GM10847 (cell line): Measurements from ENCODE around the gene ZPLD1.

Experiments used
- POLR2A ChIP-seq: IDR thresholded peaks from 2 replicates; pipeline ENCODE4 v1.6.1; 2011; ENCODE audit not compliant: insufficient read length; ENCODE audit errors: extremely low read depth

The ZPLD1 gene

DNA sequence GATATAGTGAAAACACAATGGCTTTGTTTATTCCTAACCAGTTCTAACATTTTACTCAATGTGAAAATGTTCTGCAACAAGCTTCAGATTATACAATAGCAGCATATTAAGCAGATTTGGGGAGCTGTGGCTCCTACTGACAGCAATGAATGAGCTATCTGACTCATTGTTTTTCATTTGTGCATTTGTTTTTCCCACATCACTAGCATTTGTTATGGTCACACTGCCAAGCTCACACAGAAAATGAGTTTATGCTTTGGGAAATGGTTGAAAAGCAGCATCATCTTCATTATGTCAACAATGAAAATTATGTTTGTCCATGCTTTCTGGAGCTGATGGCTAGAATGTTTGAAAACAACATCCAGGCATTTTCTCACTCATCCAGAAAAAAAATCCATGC, 53.5 kb downstream of the ZPLD1 start:
- TF ChIP-seq POLR2A = no peak

DNA sequence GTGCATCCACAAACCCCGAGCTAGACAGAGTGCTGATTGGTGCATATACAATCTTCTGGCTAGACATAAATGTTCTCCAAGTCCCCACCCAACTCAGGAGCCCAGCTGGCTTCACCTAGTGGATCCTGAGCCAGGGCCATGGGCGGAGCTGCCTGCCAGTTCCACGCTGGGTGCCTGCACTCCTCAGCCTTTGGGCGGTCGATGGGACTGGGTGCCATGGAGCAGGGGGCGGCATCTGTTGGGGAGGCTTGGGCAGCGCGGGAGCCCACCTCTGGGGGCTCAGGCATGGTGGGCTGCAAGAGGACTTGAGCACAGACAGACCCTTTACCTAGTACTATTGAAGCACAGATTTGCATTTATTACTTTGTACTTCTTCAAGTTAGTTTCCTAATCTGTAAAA, 57.5 kb downstream of the ZPLD1 start:
- no peak for TF ChIP-seq POLR2A

DNA sequence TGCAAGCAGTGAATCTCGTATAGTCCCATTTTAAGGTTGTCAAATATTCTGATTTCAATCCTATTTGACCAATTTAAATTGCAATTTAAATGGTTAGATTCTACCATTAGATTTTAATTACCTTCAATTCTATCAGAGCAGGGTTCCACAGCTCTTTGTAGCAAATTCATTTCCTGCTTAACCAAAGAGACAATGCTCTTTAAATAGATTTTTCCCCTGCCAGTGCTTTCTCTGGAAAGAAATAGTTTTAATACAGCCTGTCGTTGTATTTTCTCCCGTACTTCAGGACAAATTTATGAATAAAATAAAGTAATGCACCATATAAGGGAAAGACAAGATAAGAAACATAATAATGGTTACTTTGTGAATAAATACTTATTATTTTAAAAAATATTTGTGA, 62.8 kb downstream of the ZPLD1 start:
- no peak for TF ChIP-seq POLR2A

DNA sequence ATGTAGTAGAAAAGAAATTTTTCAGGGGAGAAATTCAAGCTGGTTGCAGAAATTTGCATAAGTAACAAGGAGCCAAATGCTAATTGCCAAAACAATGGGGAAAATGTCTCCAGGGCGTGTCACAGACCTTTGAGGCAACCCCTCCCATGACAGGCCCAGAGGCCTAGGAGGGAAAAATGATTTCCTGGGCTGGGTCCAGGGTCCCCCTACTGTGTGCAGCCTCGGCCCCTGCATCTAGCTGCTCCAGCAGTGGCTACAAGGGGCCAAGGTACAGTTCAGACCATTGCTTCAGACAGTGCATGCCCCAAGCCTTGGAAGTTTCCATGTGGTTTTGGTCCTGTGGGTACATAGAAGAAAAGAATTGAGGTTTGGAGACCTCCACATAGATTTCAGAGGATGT, 70.7 kb downstream of the ZPLD1 start:
- no peak for TF ChIP-seq POLR2A

DNA sequence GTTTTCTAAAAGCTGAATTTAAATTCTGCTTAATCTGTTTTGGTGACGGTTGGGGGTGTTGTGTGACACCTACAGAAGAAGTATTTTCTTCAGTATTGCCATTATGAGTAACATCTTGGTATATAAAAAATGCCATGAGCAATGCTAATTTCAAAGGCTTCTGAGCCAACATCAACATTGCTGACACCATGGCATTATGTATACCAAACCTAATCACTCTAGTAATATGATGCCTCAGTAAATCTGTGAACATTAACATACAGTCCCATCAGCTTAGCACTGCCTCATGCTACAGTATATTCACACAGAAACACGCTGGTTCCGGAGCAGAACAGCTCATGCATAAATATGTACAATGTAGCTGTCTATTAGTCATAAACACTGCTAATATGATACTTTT, 75.8 kb downstream of the ZPLD1 start:
- no peak for TF ChIP-seq POLR2A

DNA sequence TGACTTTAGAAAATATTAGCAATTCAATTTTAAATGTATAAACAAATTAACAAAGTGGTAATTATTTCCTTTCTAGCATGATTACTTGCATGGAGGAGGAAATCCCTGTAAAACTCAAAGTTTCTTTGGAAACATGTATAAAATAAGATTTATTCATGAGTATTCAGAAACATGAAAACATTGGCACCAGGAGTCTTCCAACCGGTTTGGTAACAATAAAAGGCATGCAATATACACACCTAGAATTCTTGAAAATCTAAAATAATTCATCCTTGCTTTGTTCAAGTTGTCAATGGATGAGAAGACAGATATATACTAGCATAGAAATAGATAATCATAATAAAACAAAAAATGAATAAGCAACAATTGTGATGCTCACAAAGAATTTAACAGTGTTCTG, 76.4 kb downstream of the ZPLD1 start:
- TF ChIP-seq POLR2A = no peak

DNA sequence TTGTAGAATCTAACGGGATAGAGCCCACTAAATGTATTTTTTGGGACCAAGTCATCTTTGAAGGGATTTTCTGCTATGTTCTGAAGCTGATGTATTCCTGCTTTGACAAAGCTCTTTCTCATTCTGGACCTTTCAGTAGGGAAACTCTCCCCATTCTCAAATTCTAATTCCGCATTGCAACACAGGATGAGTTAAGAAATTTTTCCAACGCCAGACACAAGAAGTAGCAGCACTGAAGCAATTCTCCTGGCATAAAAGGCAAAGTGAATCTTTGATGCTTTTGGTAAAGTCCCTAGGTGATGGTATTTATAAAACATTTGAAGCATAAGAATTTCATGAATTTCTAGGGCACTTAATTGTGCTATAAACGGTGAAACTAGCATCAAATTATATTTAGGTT, 76.8 kb downstream of the ZPLD1 start:
- TF ChIP-seq POLR2A = no peak

DNA sequence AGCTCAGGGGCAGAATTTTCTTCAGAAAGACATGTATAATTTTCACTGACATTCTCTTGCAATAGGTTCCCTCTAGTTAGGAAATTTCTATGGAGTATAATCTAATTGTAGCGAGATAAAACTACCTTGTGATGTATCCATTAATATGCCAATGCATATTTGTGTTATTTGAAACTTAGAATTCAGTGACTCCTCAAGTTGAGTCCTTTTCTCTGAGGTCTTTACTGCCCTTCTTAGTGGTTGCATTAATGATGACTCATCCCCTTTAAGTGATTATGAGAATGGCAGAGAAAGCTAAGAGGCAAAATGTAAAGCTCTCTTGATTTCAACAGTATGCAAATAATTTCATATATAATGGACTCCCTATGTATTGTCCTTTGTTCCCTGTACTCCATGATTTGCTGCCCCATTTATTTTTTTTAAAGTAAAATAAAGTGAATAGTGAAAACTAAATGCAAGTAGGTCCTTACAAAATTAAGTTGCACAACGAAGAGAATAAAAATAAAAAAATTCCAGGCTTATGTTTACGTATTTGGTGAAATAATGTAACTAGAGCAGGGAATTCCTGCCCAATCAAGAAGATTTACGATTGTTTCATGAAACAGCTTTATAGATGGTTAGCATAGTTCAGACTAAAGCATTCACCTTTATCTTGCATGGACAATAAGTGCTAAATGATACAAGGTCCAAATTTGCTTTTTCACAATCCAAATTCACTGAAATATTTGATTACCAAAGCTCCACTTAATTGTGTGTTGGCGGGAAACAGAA, 78.1 kb downstream of the ZPLD1 start:
- no peak for TF ChIP-seq POLR2A

DNA sequence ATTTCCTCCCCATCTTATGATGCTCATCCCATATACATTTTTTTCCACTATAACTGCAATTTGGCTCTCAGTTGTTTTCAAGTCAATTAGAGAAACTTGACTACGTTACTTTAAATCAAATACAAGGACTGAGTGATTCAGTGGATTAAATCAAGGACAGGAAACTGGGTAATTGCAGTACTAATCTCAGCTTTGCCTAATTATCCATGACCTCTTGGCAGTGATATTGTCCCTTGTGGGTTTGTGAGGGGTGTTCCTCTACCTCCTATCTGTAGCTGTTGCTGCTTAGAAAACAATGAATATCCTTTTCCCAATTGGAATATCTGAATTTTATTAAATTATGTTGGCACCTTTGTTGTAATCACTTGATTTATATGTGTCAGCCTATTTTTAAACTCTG, 79.4 kb downstream of the ZPLD1 start:
- TF ChIP-seq POLR2A = no peak

DNA sequence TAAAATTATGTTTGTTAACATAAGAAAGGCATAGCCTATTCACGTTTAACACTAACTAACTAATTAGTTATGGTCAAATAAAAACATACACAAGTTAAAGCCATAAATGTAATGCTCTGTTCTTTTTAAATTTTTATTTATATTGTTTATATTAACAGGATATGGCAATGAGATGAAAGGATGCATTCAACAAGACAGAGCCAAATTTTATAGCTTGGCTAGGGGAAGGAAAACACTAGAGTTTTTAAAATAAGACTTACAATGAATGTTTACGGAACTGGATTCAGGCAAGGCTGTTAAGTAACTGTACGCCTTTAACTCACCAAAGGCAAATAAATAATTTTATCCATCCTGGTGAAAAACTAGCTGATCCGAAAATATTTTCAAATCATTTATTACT, 86.4 kb downstream of the ZPLD1 start:
- TF ChIP-seq POLR2A = no peak

DNA sequence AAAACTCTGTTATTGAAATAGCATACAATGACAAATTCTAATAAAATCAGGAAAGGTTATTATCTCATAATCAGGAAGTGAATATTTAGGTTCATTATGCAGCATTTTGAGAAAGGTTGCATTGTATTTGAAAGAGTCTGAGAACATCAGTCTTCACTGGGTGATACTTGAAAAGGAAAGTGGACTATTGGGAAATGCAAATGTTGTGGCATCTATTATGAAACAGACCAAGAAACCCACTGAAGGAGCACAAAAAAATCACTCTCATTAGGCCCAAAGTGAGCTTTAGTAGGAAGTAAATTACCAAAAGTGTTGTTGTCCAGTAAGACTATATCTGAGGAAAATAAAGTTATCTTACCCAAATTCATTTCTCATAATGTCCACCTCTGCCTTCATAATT, 90.8 kb downstream of the ZPLD1 start:
- TF ChIP-seq POLR2A = no peak

DNA sequence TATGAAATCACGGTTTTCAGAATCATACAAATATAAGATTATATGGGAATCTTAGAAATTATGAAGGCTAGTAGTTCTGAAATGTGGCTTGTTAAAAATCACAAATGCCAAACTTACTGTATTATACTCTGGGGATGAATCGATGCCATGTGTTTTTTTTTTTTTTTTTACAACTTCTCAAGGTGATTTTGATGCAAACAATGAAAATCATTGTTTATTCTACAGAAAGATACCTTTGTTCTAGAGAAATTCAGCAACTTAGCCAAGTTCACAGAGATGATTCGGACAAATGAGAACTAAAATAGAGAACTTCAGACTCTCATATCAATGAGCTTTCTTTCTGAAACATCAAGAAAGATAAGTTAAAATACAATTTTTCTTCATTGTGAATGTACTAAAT, 92.0 kb downstream of the ZPLD1 start:
- TF ChIP-seq POLR2A = no peak

DNA sequence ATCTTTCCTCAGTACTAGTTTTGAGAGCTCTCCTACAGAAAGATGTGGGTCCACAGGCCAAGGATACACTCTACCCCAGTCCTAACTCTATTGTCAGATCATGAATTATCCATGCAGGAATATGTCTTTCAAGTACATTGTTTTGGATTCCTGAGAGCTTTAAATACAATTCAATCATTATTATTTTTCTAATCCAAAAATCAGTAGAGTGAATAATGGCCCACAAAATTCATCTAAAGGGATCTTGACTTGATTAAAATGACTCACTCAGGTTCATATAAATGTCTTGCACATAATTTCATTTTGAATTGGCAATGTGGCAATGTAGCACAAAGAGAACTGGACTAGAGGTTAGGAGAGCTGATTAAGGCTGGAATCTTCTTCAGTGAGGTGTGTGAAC, 93.9 kb downstream of the ZPLD1 start:
- no peak for TF ChIP-seq POLR2A
